GM10266 (cell line): ENCODE data around the gene GTF3A.
"Not testable (repeated sequence)": the region's sequence is repeated elsewhere in the genome, so short reads cannot be mapped to it uniquely, and the experiment has no call there.

Experiments
- DNase-seq: peaks from one replicate; pipeline ENCODE4 v3.0.0; 2012; ENCODE audit errors: extremely low spot score
- CTCF ChIP-seq: IDR thresholded peaks from 2 replicates; pipeline ENCODE4 v1.5.1; 2012; ENCODE audit warnings: mild to moderate bottlenecking, low read depth; ENCODE audit not compliant: control insufficient read depth, insufficient read depth; ENCODE audit errors: missing control alignments

The GTF3A gene

GRCh38 chr13:27396252-27396846 lies 28.1 kb upstream of the GTF3A start:
- DNase-seq: no peak
- no peak for TF ChIP-seq CTCF

- no peak for DNase-seq
- TF ChIP-seq CTCF: no peak
Observed at GRCh38 chr13:27398360-27398759, 26.1 kb upstream of the GTF3A start.

- not testable (repeated sequence) for DNase-seq
Observed at GRCh38 chr13:27400405-27400804, 24.0 kb upstream of the GTF3A start.

- DNase-seq: no peak
- TF ChIP-seq CTCF: no peak
Observed at GRCh38 chr13:27401210-27401609, 23.2 kb upstream of the GTF3A start.

- TF ChIP-seq CTCF: no peak
- no peak for DNase-seq
Observed at GRCh38 chr13:27403203-27403678, 21.2 kb upstream of the GTF3A start.

GRCh38 chr13:27403727-27404385 lies 20.6 kb upstream of the GTF3A start:
- TF ChIP-seq CTCF: no peak
- no peak for DNase-seq

GRCh38 chr13:27404680-27405079 lies 19.7 kb upstream of the GTF3A start:
- TF ChIP-seq CTCF: no peak
- no peak for DNase-seq
